GM19395 (cell line): ENCODE results near the gene OR5K3.

ENCODE experiments used
- ATAC-seq: cut with Tn5 transposase; IDR thresholded peaks from one replicate; pipeline ENCODE4 v1.9.1; 2021; ENCODE audit warnings: mild to moderate bottlenecking, moderate library complexity; ENCODE audit not compliant: unreplicated experiment

OR5K3 gene

GRCh38 chr3:98432575-98432974 lies 42.1 kb downstream of the OR5K3 start:
- no peak for ATAC-seq

- no peak for ATAC-seq
These were observed 43.3 kb downstream of the OR5K3 start for GRCh38 chr3:98433764-98434163.

GRCh38 chr3:98434412-98434811 lies 43.9 kb downstream of the OR5K3 start:
- no peak for ATAC-seq

GRCh38 chr3:98440283-98440682 lies 49.8 kb downstream of the OR5K3 start:
- no peak for ATAC-seq
